AG04450 (cell line): ENCODE results near the gene MAD1L1. TPM values are rescaled to one million over a fixed set of nuclear protein-coding genes. Genes with fewer than 3 reads are reported as not detected.

Source experiments
- CTCF ChIA-PET: fragments of 300-600, 350-600 bp; formaldehyde crosslinking; extraction: SDS; loops from one replicate; lab custom pipeline; 2022; ENCODE audit warnings: antibody characterized with exemption, inconsistent platforms; lab: Charles Lee
- POLR2A ChIA-PET: fragments of 350-600 bp; formaldehyde crosslinking; extraction: SDS; loops from one replicate; lab custom pipeline; 2021; ENCODE audit warnings: antibody characterized with exemption, inconsistent platforms; lab: Yijun Ruan, JAX
- DNase-seq: peaks from one replicate; pipeline ENCODE4 v3.0.0-alpha.2; 2011; ENCODE audit warnings: low read depth, low spot score
- H3K27ac ChIP-seq: one replicate; pipeline ENCODE4 v1.5.1; 2012; ENCODE audit warnings: low read depth, low read length, control low read depth
- H3K27me3 ChIP-seq: one replicate; pipeline ENCODE4 v1.6.0; 2012; ENCODE audit warnings: low read length; ENCODE audit not compliant: control insufficient read depth, insufficient read depth
- H3K4me3 ChIP-seq: 2 replicates; pipeline ENCODE4 v1.5.1; 2011; ENCODE audit warnings: mild to moderate bottlenecking, low read depth, low read length, control low read depth
- H3K9me3 ChIP-seq: 2 replicates; pipeline ENCODE4 v1.5.1; 2012; ENCODE audit warnings: low read length; ENCODE audit not compliant: control insufficient read depth, insufficient read depth
- polyA plus RNA-seq: library from polyadenylated mRNA; depleted of rRNA; stranded (reverse); fragments of >200 nt; gene quantifications from 2 replicates; pipeline ENCODE4 v1.2.3, GENCODE V29; 2011
- TF ChIP-seq, protein P1 (sequence below): IDR thresholded peaks from 2 replicates; pipeline ENCODE4 v1.5.1; 2011; ENCODE audit warnings: low read depth, low read length, control low read depth, inconsistent platforms

MAD1L1 gene
- polyA plus RNA-seq, 1 experiment, result 11.9 TPM

DNA sequence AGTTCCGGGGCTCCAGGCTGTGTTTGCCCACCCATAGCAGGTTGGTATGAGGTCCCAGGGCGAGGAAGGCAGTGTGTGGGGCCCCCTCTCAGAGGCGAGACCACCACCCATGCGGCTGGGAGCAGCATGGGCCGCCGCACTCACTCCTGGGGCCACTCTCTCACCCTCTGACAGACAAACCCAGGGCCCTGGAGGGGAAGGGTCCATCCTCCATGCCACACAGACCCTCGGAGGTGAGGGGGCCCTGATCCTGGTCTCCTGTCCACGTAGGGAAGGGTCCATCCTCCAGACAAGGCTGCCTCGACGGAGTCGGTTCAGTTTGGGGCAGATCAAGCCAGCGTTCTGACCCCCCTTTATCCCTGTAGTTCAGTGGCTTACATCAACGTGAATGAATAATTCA is 331.9 kb downstream of the MAD1L1 start:
- Histone ChIP-seq H3K9me3 (peaks cover 13% of the 10 kb centered on the region; the same call in 1 of the 2 replicates), H3K27ac (no peak overlapping the region), H3K27me3 (no peaks in the 10 kb centered on the region), H3K4me3 (no peak overlapping the region)
- DNase-seq, result no peak
- CTCF ChIA-PET, result no interaction called here
- POLR2A ChIA-PET, result no interaction called here
- TF ChIP-seq, protein P1, sequence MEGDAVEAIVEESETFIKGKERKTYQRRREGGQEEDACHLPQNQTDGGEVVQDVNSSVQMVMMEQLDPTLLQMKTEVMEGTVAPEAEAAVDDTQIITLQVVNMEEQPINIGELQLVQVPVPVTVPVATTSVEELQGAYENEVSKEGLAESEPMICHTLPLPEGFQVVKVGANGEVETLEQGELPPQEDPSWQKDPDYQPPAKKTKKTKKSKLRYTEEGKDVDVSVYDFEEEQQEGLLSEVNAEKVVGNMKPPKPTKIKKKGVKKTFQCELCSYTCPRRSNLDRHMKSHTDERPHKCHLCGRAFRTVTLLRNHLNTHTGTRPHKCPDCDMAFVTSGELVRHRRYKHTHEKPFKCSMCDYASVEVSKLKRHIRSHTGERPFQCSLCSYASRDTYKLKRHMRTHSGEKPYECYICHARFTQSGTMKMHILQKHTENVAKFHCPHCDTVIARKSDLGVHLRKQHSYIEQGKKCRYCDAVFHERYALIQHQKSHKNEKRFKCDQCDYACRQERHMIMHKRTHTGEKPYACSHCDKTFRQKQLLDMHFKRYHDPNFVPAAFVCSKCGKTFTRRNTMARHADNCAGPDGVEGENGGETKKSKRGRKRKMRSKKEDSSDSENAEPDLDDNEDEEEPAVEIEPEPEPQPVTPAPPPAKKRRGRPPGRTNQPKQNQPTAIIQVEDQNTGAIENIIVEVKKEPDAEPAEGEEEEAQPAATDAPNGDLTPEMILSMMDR, result no peak

DNA sequence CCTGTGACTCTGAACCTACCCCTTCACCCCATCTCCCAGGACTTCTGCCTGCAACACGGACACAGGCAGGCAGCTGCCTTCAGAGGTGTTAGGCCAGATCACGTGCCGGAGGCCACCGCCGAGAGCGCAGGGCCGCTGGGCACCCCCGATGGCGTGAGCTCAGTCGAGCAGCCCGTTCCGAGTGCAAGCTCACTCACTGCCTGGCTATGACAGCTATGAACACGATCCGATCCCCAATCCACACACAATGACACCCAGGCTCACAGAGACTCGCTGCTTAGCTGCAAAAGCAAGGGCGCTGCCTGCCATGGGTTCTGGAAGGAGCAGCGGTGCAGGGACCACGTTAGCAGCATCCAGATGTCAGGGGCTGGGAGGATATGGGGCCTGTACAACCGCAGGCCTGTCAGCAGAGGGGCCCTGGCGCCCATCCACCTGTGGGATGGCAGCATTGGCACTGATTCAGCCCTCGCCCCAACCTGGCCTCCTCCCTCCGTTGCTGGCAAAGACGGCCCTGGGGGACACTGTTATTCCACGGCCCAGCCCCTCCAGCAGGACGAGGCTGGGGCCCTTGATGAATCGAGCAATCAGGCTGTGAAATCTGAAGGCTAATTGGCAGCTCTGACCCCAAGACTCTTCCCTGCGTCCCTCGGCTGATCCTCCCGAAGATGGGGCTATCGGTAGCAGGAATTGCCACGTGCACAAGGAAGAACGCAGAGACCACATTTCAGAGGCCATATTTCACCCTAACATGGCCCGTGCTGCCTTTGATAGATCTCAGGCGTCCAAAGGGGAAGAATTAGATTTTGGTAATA is 332.6 kb downstream of the MAD1L1 start:
- TF ChIP-seq, protein P1, result no peak
- ChIA-PET CTCF (no interaction called here), POLR2A (no interaction called here)
- Histone ChIP-seq H3K4me3 (no peak overlapping the region), H3K27ac (peak overlapping the region; percentile 87), H3K27me3 (no peaks in the 10 kb centered on the region), H3K9me3 (peaks cover 13% of the 10 kb centered on the region; the same call in 1 of the 2 replicates)
- DNase-seq, result no peak

DNA sequence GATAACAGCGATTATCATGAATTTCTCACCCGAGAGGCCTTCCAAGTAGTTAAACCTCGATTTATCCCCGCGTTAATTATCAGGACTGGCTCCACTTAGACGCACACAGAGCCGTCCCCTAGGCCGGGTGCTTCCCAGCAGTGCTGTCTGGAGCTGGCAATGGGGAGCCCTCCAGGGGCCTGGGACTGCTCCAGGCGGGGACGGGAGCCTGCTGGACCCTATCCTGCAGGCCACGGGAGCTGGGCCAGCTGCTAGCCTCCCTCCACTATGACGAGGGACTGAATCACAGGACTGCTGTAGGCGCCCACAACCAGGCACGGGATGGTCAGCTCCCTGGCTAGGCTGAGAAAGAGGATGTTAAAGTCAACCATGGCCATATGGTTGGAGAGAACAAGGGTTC is 333.5 kb downstream of the MAD1L1 start:
- POLR2A ChIA-PET, result no interaction called here
- DNase-seq, result peak; percentile 74
- Histone ChIP-seq H3K27ac (peak overlapping the region; percentile 87), H3K27me3 (no peaks in the 10 kb centered on the region), H3K4me3 (no peak overlapping the region), H3K9me3 (peaks cover 13% of the 10 kb centered on the region; the same call in 1 of the 2 replicates)
- CTCF ChIA-PET, result no interaction called here
- TF ChIP-seq, protein P1, result no peak

DNA sequence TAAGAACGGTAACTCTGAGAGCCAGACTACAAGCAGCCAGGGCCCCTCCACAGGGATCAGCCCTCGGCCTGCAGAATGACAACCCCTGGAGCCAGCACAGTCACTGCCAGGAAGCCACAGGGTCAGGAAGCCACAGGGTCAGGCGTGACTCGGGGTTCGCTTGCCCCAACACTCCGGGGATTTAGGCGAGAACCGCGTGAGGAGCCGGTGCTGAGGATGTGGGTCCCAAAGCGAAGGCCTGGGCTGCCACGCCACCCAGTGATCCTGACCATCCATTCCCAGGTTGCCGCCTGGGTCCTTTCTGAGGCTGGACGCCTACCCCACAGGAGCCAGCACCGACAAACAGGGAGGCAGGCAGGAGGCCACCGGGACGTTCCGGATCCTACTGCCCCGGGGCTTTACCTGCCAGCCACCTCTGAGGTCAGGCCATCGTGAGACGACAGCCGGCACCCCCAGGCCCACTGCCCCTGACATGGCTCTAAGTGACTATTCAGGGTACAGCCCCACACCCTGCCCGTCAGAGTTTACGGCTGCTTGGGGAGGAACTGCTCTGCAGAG is 334.0 kb downstream of the MAD1L1 start:
- Histone ChIP-seq H3K4me3 (no peak overlapping the region), H3K27me3 (no peaks in the 10 kb centered on the region), H3K27ac (peak overlapping the region; percentile 49), H3K9me3 (peaks cover 13% of the 10 kb centered on the region; the same call in 1 of the 2 replicates)
- POLR2A ChIA-PET, result no interaction called here
- CTCF ChIA-PET, result no interaction called here
- no peak for DNase-seq
- TF ChIP-seq, protein P1, result no peak
